Kidney epithelial cell (primary cell): Measurements from ENCODE around the gene CNNM3. TPM values are rescaled to one million over a fixed set of nuclear protein-coding genes. Genes with fewer than 3 reads are reported as not detected.
A peak's percentile ranks its signal among the peaks of the same experiment; 100 is the strongest.

Experiments
- DNase-seq: peaks from one replicate; pipeline ENCODE4 v3.0.0-alpha.2; 2010; ENCODE audit warnings: low read depth
- H3K27me3 ChIP-seq: 2 replicates; pipeline ENCODE4 v1.6.0; 2011; ENCODE audit warnings: low read length; ENCODE audit not compliant: control insufficient read depth, insufficient read depth
- H3K36me3 ChIP-seq: 2 replicates; pipeline ENCODE4 v1.5.1; 2011; ENCODE audit warnings: low read length; ENCODE audit not compliant: control insufficient read depth, insufficient read depth
- H3K4me3 ChIP-seq: 2 replicates; pipeline ENCODE4 v1.5.1; 2011; ENCODE audit warnings: low read depth, mild to moderate bottlenecking, control low read depth, low read length
- total RNA-seq: library from RNA; depleted of rRNA; stranded (reverse); fragments of >200 nt; gene quantifications from 2 replicates; pipeline ENCODE4 v1.2.3, GENCODE V29; 2015
- TF ChIP-seq, protein P1 (sequence below): IDR thresholded peaks from 2 replicates; pipeline ENCODE4 v1.5.1; 2011; ENCODE audit warnings: mild to moderate bottlenecking, moderate library complexity, low read length, control low read depth, inconsistent platforms; ENCODE audit not compliant: insufficient read depth, poor library complexity, severe bottlenecking

CNNM3 gene
- total RNA-seq, 1 donor from 2014 or later = 9.2 TPM

DNA sequence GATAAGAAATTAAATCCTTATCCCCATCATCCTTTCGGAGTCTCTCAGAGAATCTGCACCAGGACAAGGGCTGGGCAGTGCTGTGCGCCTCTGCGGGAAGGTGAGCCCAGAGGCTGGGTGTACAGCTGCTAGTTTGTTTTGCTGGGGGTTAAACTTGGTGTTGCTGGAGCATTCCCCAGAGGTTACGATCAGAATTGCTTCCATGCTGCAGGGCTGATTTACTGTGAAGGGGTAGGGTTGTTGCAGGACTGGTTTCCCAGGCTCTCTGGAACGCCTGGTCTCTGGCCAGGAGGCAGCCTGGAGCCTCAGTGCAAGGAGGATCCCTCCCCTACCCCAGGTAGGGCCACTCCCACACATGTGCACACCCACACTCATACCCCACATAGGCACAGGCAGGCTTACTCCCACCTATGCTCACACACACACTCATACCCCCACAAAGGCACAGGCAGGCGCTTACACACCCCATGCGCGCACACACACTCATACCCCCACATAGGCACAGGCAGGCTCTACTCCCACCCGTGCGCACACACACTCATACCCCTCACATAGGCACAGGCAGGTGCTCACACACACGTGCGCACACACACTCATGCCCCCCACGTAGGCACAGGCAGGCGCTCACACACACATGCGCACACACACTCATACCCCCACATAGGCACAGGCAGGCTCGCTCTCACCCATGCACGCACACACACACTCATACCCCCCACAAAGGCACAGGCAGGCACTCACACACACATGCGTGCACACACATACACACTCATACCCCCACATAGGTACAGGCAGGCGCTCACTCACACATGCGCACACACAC lies 44.1 kb upstream of the CNNM3 start:
- H3K27me3 ChIP-seq = no peaks in the 10 kb centered on the region
- TF ChIP-seq, protein P1, sequence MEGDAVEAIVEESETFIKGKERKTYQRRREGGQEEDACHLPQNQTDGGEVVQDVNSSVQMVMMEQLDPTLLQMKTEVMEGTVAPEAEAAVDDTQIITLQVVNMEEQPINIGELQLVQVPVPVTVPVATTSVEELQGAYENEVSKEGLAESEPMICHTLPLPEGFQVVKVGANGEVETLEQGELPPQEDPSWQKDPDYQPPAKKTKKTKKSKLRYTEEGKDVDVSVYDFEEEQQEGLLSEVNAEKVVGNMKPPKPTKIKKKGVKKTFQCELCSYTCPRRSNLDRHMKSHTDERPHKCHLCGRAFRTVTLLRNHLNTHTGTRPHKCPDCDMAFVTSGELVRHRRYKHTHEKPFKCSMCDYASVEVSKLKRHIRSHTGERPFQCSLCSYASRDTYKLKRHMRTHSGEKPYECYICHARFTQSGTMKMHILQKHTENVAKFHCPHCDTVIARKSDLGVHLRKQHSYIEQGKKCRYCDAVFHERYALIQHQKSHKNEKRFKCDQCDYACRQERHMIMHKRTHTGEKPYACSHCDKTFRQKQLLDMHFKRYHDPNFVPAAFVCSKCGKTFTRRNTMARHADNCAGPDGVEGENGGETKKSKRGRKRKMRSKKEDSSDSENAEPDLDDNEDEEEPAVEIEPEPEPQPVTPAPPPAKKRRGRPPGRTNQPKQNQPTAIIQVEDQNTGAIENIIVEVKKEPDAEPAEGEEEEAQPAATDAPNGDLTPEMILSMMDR = no peak
- no peak for DNase-seq

DNA sequence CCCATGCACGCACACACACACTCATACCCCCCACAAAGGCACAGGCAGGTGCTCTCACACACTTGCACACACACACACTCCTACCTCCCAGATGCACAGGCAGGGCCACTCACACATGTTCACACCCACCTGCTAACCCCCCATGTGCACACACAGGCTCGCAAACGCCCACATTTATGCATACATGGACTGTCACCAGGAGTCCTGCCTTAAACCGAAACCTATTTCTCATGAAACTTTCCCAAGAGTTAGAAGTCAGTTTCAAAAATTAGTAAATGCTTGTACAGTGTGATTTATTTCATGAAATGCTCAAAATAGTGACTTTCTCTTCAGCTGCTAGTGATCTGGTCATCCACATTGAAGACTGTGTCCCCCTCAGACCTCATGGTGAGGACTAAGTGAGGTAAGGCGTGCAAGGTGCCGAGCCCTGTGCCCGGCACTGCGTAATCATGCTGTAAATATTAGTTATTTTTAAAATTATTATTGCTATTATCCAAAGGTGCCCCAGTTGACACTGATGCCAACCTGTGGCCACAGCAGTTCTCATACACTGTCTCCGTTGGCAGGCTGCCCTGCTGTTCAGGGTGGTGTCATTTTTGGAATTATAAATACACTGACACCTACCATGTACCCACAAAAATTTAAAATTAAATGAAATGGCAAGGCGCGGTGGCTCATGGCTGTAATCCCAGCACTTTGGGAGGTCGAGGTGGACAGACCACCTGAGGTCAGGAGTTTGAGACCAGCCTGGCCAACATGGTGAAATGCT lies 43.0 kb upstream of the CNNM3 start:
- DNase-seq = no peak
- TF ChIP-seq, protein P1 = no peak

More for the DNA sequence above, 44.1 kb upstream of the CNNM3 start:
- H3K36me3 ChIP-seq = no peaks in the 10 kb centered on the region
- H3K4me3 ChIP-seq = no peak overlapping the region

GRCh38 chr2:96773922-96774321 lies 42.1 kb upstream of the CNNM3 start:
- peak overlapping the region; percentile 17 for H3K4me3 ChIP-seq
- H3K36me3 ChIP-seq = no peaks in the 10 kb centered on the region

More for the DNA sequence above, 43.0 kb upstream of the CNNM3 start:
- Histone ChIP-seq H3K27me3 (no peaks in the 10 kb centered on the region), H3K36me3 (no peaks in the 10 kb centered on the region), H3K4me3 (no peak overlapping the region)

DNA sequence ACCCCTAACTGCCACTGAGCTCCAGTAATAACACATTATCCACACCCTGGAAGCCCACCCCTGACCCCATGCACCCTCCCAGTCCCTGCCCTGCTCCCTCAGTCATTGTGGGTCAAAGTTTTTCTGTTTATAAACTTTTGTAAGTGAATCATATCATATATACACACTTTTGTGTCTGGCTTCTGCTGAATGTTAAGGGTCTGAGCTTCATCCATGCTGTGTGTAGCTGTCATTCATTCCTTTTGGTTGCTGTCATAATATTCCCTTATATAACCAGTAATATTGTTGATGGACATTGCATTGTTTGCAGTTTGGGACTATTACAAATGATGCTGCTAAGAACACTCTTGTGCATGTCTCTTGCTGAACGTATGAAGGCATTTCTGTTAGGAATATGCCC lies 40.9 kb upstream of the CNNM3 start:
- TF ChIP-seq, protein P1 = no peak
- no peak for DNase-seq
- H3K27me3 ChIP-seq = no peaks in the 10 kb centered on the region
- H3K4me3 ChIP-seq = no peak overlapping the region
- H3K36me3 ChIP-seq = no peaks in the 10 kb centered on the region

More at GRCh38 chr2:96773922-96774321, 42.1 kb upstream of the CNNM3 start:
- DNase-seq = no peak
- H3K27me3 ChIP-seq = no peaks in the 10 kb centered on the region
- TF ChIP-seq, protein P1 = no peak

DNA sequence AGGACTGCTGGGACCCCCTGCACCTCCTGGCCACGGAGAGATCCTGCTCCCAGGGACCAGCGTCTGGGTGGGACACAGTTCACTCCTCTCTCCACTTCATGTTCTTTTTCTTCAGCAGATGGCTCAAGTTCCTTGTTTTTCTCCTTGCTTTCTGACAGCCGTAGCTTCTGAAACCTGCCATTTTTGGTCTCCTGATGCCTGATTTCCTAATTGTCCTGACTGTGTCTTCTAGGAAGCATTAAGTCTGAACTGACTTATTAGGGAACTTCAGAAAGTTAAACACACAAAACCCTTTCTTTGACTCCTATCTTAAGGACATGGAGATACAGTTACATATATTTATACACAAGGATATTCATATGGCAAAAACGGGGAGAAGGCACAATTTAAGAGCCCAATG lies 32.7 kb upstream of the CNNM3 start:
- Histone ChIP-seq H3K4me3 (no peak overlapping the region), H3K36me3 (no peaks in the 10 kb centered on the region)
- no peak for DNase-seq

More for the DNA sequence above, 32.7 kb upstream of the CNNM3 start:
- no peaks in the 10 kb centered on the region for H3K27me3 ChIP-seq
- TF ChIP-seq, protein P1 = no peak
